Activated naive CD8-positive, alpha-beta T cell treated with anti-CD3 and anti-CD28 coated beads, Interleukin-2, amount 50 U/mL, for 24 hours (primary cell): ENCODE data around the gene STT3B.
A peak's percentile ranks its signal among the peaks of the same experiment; 100 is the strongest.
"Not testable (repeated sequence)": the region's sequence is repeated elsewhere in the genome, so short reads cannot be mapped to it uniquely, and the experiment has no call there.

Experiments
- ATAC-seq: fragments of 150-1000 bp; cut with Tn5 transposase; one replicate; pipeline ENCODE4 v1.10.0; 2021
- DNase-seq: peaks from one replicate; pipeline ENCODE4 v3.0.0; 2021
- H3K27ac Mint-ChIP-seq: one replicate; pipeline ENCODE4 v1.8.0; 2021; ENCODE audit warnings: mild to moderate bottlenecking, mixed read lengths
- H3K27me3 Mint-ChIP-seq: one replicate; pipeline ENCODE4 v1.8.0; 2021; ENCODE audit warnings: mixed read lengths
- H3K36me3 Mint-ChIP-seq: one replicate; pipeline ENCODE4 v1.8.0; 2021; ENCODE audit warnings: low read depth, mixed read lengths
- H3K4me1 Mint-ChIP-seq: one replicate; pipeline ENCODE4 v1.8.0; 2021; ENCODE audit warnings: mixed read lengths
- H3K4me3 Mint-ChIP-seq: one replicate; pipeline ENCODE4 v1.8.0; 2021; ENCODE audit warnings: mild to moderate bottlenecking, moderate library complexity, mixed read lengths
- H3K9me3 Mint-ChIP-seq: one replicate; pipeline ENCODE4 v1.8.0; 2021; ENCODE audit warnings: mixed read lengths

Gene STT3B

GRCh38 chr3:31505371-31506048 is 27.2 kb upstream of the STT3B start:
- Mint-ChIP-seq H3K9me3 (no peaks in the 10 kb centered on the region), H3K36me3 (no peaks in the 10 kb centered on the region), H3K27ac (no peak overlapping the region), H3K4me1 (peaks cover 57% of the 10 kb centered on the region), H3K4me3 (no peak overlapping the region), H3K27me3 (no peaks in the 10 kb centered on the region)
- no peak for ATAC-seq
- no peak for DNase-seq

- not testable (repeated sequence) for H3K27ac Mint-ChIP-seq, ATAC-seq, H3K9me3 Mint-ChIP-seq, H3K4me3 Mint-ChIP-seq, H3K36me3 Mint-ChIP-seq, DNase-seq, H3K27me3 Mint-ChIP-seq
- peaks cover 57% of the 10 kb centered on the region for H3K4me1 Mint-ChIP-seq
Measured at GRCh38 chr3:31506515-31506914, 26.2 kb upstream of the STT3B start.

GRCh38 chr3:31508452-31509146 is 24.1 kb upstream of the STT3B start:
- peaks cover 44% of the 10 kb centered on the region for H3K4me1 Mint-ChIP-seq
- H3K27me3 Mint-ChIP-seq, result no peaks in the 10 kb centered on the region
- ATAC-seq (no peak), DNase-seq (no peak)
- no peaks in the 10 kb centered on the region for H3K9me3 Mint-ChIP-seq
- no peak overlapping the region for H3K27ac Mint-ChIP-seq
- no peak overlapping the region for H3K4me3 Mint-ChIP-seq
- H3K36me3 Mint-ChIP-seq, result no peaks in the 10 kb centered on the region

DNA sequence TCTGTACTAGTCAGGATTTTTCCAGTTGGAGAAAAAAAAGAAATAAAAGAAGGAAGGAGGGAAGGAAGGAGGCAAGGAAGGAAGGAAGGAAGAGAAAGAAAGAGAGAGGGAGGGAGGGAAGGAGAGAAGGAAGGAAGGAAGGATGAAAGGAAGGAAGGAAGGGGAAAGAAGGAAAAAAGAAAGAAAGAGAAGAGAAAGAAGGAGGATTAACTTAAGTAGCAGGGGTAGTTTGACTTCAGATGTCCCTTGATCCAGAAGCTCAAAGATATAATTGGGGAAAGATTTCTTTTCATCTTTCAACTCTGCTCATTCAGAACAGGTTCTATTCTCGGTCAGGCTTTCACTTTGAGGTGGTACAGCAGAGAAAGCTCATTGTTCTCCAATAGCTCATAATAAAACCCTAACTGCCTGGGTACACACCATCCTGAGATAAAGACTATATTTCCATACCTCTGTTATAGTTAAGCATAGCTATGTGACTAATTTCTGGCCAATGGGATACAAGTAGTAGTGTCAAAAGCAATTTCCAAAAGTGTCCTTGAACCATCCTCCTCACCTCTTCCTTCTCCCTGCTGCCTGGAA is 23.5 kb upstream of the STT3B start:
- Mint-ChIP-seq H3K36me3 (no peaks in the 10 kb centered on the region), H3K27me3 (no peaks in the 10 kb centered on the region), H3K4me3 (no peak overlapping the region), H3K9me3 (no peaks in the 10 kb centered on the region), H3K4me1 (peaks cover 43% of the 10 kb centered on the region), H3K27ac (no peak overlapping the region)
- DNase-seq (no peak), ATAC-seq (no peak)

GRCh38 chr3:31514570-31514969 is 18.2 kb upstream of the STT3B start:
- ATAC-seq, result no peak
- Mint-ChIP-seq H3K27me3 (no peaks in the 10 kb centered on the region), H3K4me3 (no peak overlapping the region), H3K36me3 (no peaks in the 10 kb centered on the region), H3K27ac (no peak overlapping the region), H3K9me3 (no peaks in the 10 kb centered on the region), H3K4me1 (peaks cover 1% of the 10 kb centered on the region)
- no peak for DNase-seq

GRCh38 chr3:31515486-31516284 is 17.0 kb upstream of the STT3B start:
- DNase-seq (no peak), ATAC-seq (no peak)
- no peak overlapping the region for H3K4me3 Mint-ChIP-seq
- no peaks in the 10 kb centered on the region for H3K27me3 Mint-ChIP-seq
- H3K9me3 Mint-ChIP-seq, result no peaks in the 10 kb centered on the region
- no peaks in the 10 kb centered on the region for H3K4me1 Mint-ChIP-seq
- no peak overlapping the region for H3K27ac Mint-ChIP-seq
- no peaks in the 10 kb centered on the region for H3K36me3 Mint-ChIP-seq

GRCh38 chr3:31516757-31517156 is 16.0 kb upstream of the STT3B start:
- no peak for ATAC-seq
- Mint-ChIP-seq H3K27me3 (no peaks in the 10 kb centered on the region), H3K36me3 (no peaks in the 10 kb centered on the region)

DNA sequence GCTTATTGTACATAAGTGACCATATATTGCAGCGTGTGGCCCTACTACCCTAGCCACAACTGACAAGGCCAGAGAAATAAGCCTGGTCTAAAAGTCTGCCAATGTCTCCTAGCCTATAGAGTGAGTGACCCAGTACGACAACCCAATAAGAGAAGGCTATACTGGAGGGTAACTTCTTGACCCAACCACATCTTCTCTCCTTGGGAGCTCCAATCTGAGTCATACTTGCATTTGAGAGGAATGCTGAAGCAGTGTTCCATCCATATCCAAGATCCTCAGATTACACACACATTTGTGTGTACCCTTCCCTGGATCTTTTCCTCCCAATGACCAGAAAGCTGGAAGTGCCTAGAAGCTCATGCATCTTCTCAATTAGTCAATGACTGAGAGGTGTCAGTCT is 11.3 kb upstream of the STT3B start:
- Mint-ChIP-seq H3K9me3 (no peaks in the 10 kb centered on the region), H3K4me1 (peaks cover 20% of the 10 kb centered on the region), H3K27ac (no peak overlapping the region), H3K36me3 (no peaks in the 10 kb centered on the region), H3K4me3 (no peak overlapping the region), H3K27me3 (no peaks in the 10 kb centered on the region)
- no peak for ATAC-seq
- no peak for DNase-seq

More at GRCh38 chr3:31516757-31517156, 16.0 kb upstream of the STT3B start:
- Mint-ChIP-seq H3K4me3 (no peak overlapping the region), H3K4me1 (peaks cover 3% of the 10 kb centered on the region), H3K9me3 (no peaks in the 10 kb centered on the region), H3K27ac (no peak overlapping the region)
- no peak for DNase-seq

DNA sequence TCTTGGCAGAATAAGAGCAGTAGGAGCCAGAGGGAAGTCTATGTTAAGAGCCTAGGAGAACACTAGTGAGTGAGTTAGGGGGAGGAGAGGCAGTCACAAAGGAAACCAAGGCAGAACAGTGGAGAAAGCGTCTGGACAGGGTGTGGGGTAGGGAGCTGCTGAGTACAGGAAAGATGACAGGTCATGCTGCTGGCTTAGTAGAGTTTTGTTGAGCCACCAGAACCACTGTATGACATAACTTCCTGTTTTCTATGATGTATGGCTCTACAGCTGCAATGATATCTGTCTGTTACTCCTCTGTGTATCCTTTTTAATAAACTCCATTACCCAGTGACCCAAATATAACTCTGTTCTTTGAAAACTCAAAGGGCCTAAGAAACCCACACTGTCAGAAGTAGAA is 10.6 kb upstream of the STT3B start:
- ATAC-seq (peak; percentile 84), DNase-seq (no peak)
- Mint-ChIP-seq H3K9me3 (no peaks in the 10 kb centered on the region), H3K4me1 (peaks cover 20% of the 10 kb centered on the region), H3K27ac (no peak overlapping the region), H3K27me3 (no peaks in the 10 kb centered on the region), H3K36me3 (no peaks in the 10 kb centered on the region), H3K4me3 (no peak overlapping the region)

- H3K27ac Mint-ChIP-seq, result no peak overlapping the region
- H3K4me3 Mint-ChIP-seq, result no peak overlapping the region
- no peaks in the 10 kb centered on the region for H3K27me3 Mint-ChIP-seq
- peaks cover 20% of the 10 kb centered on the region for H3K4me1 Mint-ChIP-seq
- peak; percentile 53 for ATAC-seq
- no peaks in the 10 kb centered on the region for H3K9me3 Mint-ChIP-seq
- no peaks in the 10 kb centered on the region for H3K36me3 Mint-ChIP-seq
- DNase-seq, result no peak
Measured at GRCh38 chr3:31523543-31523942, 9.2 kb upstream of the STT3B start.

DNA sequence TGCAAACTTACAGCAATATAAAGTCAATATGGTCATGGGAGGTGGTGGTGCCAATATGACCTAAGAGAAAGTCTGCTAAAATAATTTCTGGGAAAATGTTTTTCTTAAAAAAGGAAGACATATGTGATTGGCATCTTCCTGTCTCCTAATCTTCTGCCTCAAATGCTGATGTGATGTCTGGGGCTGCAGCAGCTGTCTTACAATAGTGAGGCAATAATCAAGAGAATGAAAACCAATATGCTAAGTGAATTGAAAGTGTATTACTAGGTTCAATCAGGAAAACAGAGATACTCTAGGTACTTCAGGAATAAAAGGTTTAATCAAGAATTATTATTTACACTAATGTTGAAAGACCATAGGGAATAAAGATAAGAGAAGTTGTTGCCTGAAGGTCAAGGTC is 7.2 kb upstream of the STT3B start:
- Mint-ChIP-seq H3K27ac (no peak overlapping the region), H3K4me3 (no peak overlapping the region), H3K27me3 (no peaks in the 10 kb centered on the region), H3K9me3 (no peaks in the 10 kb centered on the region), H3K36me3 (no peaks in the 10 kb centered on the region), H3K4me1 (peaks cover 20% of the 10 kb centered on the region)
- ATAC-seq (no peak), DNase-seq (no peak)

GRCh38 chr3:31529421-31529820 is 3.3 kb upstream of the STT3B start:
- Mint-ChIP-seq H3K9me3 (no peaks in the 10 kb centered on the region), H3K4me3 (no peak overlapping the region), H3K4me1 (peaks cover 8% of the 10 kb centered on the region), H3K27ac (no peak overlapping the region), H3K36me3 (no peaks in the 10 kb centered on the region), H3K27me3 (no peaks in the 10 kb centered on the region)
- ATAC-seq (no peak), DNase-seq (no peak)

GRCh38 chr3:31530039-31530959 is 2.4 kb upstream of the STT3B start:
- Mint-ChIP-seq H3K4me1 (peaks cover 13% of the 10 kb centered on the region), H3K4me3 (no peak overlapping the region), H3K36me3 (peaks cover 2% of the 10 kb centered on the region), H3K9me3 (no peaks in the 10 kb centered on the region), H3K27me3 (no peaks in the 10 kb centered on the region), H3K27ac (no peak overlapping the region)
- ATAC-seq, result no peak
- DNase-seq, result no peak

- H3K9me3 Mint-ChIP-seq, result no peaks in the 10 kb centered on the region
- ATAC-seq (no peak), DNase-seq (no peak)
- H3K4me3 Mint-ChIP-seq, result no peak overlapping the region
- peaks cover 15% of the 10 kb centered on the region for H3K4me1 Mint-ChIP-seq
- no peaks in the 10 kb centered on the region for H3K27me3 Mint-ChIP-seq
- H3K27ac Mint-ChIP-seq, result peak overlapping the region; percentile 97
- peaks cover 4% of the 10 kb centered on the region for H3K36me3 Mint-ChIP-seq
Measured at GRCh38 chr3:31530960-31531335, 1.8 kb upstream of the STT3B start.
